SK-N-MC (cell line): ENCODE measurements around the gene KIF3B.
"Not testable (repeated sequence)": the region's sequence is repeated elsewhere in the genome, so short reads cannot be mapped to it uniquely, and the experiment has no call there.

Experiments
- DNase-seq: peaks from one replicate; pipeline ENCODE4 v3.0.0-alpha.2; 2011; ENCODE audit warnings: low read depth, low spot score
- H3K27ac ChIP-seq: fragments of 200-600 bp; sonication (generic); 2 replicates; pipeline ENCODE4 v1.5.1; 2016; ENCODE audit warnings: mixed run types
- H3K36me3 ChIP-seq: fragments of 200-600 bp; sonication (generic); 2 replicates; pipeline ENCODE4 v1.6.1; 2017; ENCODE audit warnings: antibody characterized with exemption, low read length, mixed read lengths; ENCODE audit not compliant: insufficient read depth
- H3K4me3 ChIP-seq: fragments of 200-600 bp; sonication (generic); 2 replicates; pipeline ENCODE4 v1.5.1; 2016
- H3K9ac ChIP-seq: fragments of 200-600 bp; sonication (generic); 2 replicates; pipeline ENCODE4 v1.8.0; 2017; ENCODE audit warnings: mixed run types, mixed read lengths; ENCODE audit not compliant: insufficient read length
- H3K9me3 ChIP-seq: fragments of 200-600 bp; sonication (generic); 2 replicates; pipeline ENCODE4 v1.6.1; 2017; ENCODE audit warnings: low read depth, mild to moderate bottlenecking, antibody characterized with exemption, low read length, moderate library complexity, mixed read lengths
- EZH2 ChIP-seq: fragments of 200-600 bp; sonication (generic); IDR thresholded peaks from one replicate; pipeline ENCODE4 v1.6.1; 2017; ENCODE audit warnings: antibody characterized with exemption
- FOXP2 ChIP-seq: optimal IDR thresholded peaks from 2 replicates; pipeline ENCODE3; 2011; ENCODE audit warnings: mild to moderate bottlenecking, moderate library complexity; ENCODE audit not compliant: insufficient read depth; ENCODE audit errors: extremely low read length, control extremely low read depth
- POLR2AphosphoS5 ChIP-seq: IDR thresholded peaks from 2 replicates; pipeline ENCODE4 v1.6.1; 2012; ENCODE audit warnings: mild to moderate bottlenecking, low read depth, low read length, borderline replicate concordance

Gene KIF3B

DNA sequence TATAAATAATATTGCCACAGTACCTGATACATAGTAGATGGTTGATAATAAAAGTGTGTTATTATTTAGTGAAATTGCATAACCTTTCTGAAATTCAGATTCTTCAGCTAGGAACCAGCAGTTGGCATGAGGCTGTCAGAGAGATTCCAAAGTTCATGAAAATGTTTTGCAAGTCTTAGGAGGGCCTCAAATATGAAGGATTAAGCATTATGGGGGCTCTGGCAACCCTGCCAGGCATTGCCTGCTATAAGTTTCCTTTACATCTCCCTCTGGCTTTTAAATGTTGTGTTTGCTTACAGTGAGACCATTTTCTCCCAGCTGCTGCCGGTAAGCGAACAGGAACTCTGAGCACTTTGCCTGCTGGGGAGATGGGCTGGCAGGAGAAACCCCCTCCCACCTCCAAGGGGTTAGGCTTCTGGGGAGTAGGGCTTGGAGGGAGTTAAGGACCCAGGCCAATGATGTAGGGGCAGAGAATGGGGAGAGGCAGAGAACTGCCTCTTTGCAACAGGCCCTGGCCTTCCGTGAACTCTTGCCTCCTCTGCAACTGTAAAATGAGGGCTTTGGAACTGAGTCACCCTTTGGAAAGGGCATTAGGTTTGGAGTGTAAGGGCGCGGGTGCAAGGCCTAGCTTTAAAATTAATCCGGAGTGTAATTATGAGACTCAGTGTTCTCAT, 33.2 kb upstream of the KIF3B start:
- Histone ChIP-seq H3K9ac (no peak overlapping the region), H3K9me3 (no peaks in the 10 kb centered on the region), H3K4me3 (no peak overlapping the region), H3K27ac (no peak overlapping the region), H3K36me3 (no peaks in the 10 kb centered on the region)
- TF ChIP-seq EZH2 (no peak), POLR2AphosphoS5 (no peak), FOXP2 (no peak)
- no peak for DNase-seq

DNA sequence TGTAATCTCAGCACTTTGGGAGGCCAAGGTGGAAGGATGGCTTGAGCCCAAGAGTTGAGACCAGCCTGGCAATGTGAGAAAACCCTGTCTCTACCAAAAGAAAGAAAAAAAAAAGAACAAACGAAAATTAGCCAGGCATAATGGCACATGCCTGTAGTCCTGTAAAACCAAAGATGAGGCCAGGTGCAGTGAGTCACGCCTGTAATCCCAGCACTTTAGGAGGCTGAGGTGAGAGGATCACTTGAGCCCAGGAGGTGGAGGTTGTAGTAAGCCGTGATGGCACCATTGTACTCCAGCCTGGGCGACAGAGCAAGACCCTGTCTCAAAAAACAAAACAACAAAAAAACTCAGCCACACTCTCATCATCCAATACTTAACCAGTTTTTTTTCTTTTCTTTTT, 32.5 kb upstream of the KIF3B start:
- no peaks in the 10 kb centered on the region for H3K36me3 ChIP-seq
- H3K27ac ChIP-seq: no peak overlapping the region
- no peak for DNase-seq
- H3K9me3 ChIP-seq: no peaks in the 10 kb centered on the region
- H3K9ac ChIP-seq: no peak overlapping the region
- TF ChIP-seq POLR2AphosphoS5: no peak
- no peak for TF ChIP-seq EZH2
- TF ChIP-seq FOXP2: no peak
- no peak overlapping the region for H3K4me3 ChIP-seq

DNA sequence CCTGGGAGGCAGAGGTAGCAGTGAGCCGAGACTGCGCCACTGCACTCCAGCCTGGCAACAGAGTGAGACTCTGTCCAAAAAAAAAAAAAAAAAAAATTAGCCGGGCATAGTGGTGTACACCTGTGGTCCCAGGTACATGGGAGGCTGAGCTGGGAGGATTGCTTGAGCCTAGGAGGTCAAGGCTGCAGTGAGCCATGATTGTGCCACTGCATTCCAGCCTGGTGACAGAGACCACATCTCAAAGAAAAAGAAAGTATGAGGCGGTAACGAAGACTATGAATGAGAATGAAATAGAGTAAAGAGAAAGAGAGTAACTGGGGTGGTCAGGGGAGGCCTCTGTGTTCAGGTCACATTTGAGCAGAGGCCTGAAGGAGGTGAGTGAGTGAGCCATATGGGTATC, 31.2 kb upstream of the KIF3B start:
- not testable (repeated sequence) for H3K4me3 ChIP-seq, H3K9ac ChIP-seq, H3K36me3 ChIP-seq, H3K9me3 ChIP-seq, DNase-seq, H3K27ac ChIP-seq

DNA sequence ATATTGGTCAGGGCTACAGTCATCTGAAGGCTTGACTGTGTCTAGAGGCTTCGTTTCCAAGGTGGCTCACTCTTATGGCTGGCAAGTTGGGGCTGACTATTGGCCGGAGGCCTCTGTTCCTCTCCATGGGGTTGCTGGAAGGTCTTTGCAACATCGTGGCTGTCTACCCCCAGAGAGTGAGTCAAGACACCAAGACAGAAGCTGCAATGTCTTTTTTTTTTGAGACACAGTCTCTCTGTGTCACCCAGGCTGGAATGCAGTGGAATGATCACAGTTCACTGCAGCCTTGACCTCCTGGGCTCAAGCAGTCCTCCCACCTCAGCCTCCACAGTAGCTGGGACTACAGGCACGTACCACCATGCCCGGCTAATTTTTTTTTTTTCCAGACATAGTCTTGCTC, 29.4 kb upstream of the KIF3B start:
- DNase-seq: no peak
- Histone ChIP-seq H3K36me3 (no peaks in the 10 kb centered on the region), H3K4me3 (no peak overlapping the region), H3K9ac (no peak overlapping the region), H3K27ac (no peak overlapping the region), H3K9me3 (no peaks in the 10 kb centered on the region)
- no peak for TF ChIP-seq EZH2

DNA sequence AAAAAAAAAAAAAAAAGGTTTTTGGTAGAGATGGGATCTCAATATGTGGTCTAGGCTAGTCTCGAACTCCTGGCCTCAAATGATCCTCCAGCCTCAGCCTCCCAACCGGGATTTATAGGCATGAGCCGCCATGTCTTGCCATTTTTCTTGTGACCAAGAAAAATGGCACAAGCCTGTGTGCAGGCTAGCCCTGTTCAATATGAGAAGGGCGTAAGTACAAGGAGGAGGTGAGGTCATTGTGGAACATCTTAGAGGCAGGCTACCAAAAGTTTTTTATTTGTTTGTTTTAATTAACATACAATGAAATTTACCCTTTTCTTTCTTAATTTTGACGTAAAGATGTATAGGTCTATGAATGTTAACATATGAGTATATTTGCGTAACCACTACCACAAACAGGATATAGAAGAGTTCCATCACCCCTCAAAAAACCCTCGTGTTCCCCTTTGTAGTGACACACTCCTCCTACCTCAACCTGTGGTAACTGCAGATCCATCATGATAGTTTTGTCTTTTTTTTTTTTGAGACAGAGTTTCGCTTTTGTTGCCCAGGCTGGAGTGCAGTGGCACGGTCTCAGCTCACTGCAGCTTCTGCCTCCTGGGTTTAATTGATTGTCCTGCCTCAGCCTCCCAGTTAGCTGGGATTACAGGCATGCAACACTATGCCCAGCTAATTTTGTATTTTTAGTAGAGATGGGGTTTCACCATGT, 28.3 kb upstream of the KIF3B start:
- Histone ChIP-seq H3K27ac (no peak overlapping the region), H3K9ac (no peak overlapping the region), H3K9me3 (no peaks in the 10 kb centered on the region), H3K36me3 (no peaks in the 10 kb centered on the region), H3K4me3 (no peak overlapping the region)
- no peak for TF ChIP-seq EZH2
- TF ChIP-seq FOXP2: no peak
- TF ChIP-seq POLR2AphosphoS5: no peak
- DNase-seq: no peak

DNA sequence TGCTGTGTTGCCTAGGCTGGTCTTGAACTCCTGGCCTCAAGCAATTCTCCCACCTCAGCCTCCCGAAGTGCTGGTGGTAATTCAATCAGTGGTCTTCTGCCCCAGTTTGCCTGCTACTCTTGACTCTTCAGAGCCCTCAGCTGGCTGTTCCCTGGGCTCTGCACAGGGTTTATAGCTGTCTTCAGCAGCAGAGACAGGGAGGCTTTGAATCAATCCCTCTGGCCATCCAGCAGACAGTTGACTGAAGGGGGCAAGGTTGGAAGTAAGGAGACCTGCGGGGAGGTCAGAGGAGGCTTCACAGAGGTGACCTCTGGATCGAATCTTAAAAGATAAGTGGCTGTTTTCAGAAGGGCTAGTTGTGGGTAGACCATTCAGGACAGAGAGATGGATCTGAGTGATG, 26.0 kb upstream of the KIF3B start:
- no peak for TF ChIP-seq EZH2
- no peak for TF ChIP-seq FOXP2
- Histone ChIP-seq H3K9ac (no peak overlapping the region), H3K4me3 (no peak overlapping the region), H3K36me3 (no peaks in the 10 kb centered on the region), H3K9me3 (no peaks in the 10 kb centered on the region), H3K27ac (no peak overlapping the region)
- no peak for DNase-seq

DNA sequence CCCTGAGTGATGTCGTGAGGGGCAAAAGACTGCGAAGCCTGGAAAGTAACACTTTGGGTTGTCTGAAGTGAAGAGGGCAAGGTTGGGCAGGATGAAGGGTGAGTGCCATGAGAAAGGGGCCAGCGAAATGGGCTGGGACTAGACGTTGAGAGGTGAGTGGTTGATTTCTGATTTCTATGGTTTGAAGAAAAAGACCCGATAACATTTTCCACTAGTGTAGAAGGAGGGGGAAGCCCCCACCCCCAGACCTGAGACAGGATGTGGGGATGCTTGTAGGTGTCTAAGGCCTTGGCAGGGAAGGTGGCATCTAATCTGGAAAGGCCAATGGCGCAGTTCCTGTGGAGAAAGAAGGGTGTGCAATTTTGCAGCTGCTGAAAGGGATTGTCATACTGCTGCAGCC, 25.3 kb upstream of the KIF3B start:
- no peak overlapping the region for H3K27ac ChIP-seq
- no peak for DNase-seq
- H3K36me3 ChIP-seq: no peaks in the 10 kb centered on the region
- TF ChIP-seq POLR2AphosphoS5: no peak
- H3K9ac ChIP-seq: no peak overlapping the region
- H3K9me3 ChIP-seq: no peaks in the 10 kb centered on the region
- no peak overlapping the region for H3K4me3 ChIP-seq

DNA sequence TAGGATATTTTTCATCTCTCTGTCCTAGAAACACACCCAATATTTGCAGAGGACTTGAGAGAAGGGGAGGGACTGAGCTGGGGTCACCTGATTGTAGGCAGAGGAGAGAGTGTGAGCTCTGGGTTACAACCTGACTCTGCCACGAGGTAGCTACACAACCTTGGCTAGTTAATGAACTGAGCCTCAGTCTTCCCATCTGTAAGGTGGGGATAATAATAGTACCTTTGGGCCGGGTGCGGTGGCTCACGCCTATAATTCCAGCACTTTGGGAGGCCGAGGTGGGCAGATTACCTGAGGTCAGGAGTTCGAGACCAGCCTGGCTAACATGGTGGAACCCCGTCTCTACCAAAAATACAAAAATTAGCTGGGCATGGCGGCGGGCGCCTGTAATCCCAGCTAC, 16.5 kb upstream of the KIF3B start:
- H3K4me3 ChIP-seq, H3K9ac ChIP-seq, H3K27ac ChIP-seq, DNase-seq, H3K36me3 ChIP-seq, H3K9me3 ChIP-seq: not testable (repeated sequence)

DNA sequence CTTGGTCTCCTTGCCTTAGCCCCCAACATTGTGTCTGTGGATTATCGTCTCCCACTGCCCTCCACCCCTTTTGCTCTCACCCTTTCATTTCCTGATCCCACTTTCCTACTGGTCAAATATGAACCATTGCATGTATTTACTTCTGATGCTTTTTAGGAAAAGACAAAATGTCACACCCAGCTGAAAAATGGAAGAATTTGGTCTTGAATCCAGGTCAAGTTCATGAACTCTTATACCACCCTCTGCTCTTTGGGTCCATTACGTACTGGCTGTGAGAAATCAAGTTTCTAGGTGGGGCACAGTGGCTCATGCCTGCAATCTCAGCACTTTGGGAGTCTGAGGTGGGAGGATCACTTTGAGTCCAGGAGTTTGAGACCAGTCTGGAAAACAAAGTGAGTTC, 15.8 kb upstream of the KIF3B start:
- H3K9ac ChIP-seq: no peak overlapping the region
- no peak overlapping the region for H3K4me3 ChIP-seq
- H3K36me3 ChIP-seq: no peaks in the 10 kb centered on the region
- no peak overlapping the region for H3K27ac ChIP-seq
- TF ChIP-seq FOXP2: no peak
- no peaks in the 10 kb centered on the region for H3K9me3 ChIP-seq
- no peak for DNase-seq
